GM18520 (cell line): ENCODE measurements around the gene ZNF575.

Experiments
- ATAC-seq: cut with Tn5 transposase; IDR thresholded peaks from one replicate; pipeline ENCODE4 v1.9.1; 2021; ENCODE audit not compliant: unreplicated experiment

ZNF575 gene

DNA sequence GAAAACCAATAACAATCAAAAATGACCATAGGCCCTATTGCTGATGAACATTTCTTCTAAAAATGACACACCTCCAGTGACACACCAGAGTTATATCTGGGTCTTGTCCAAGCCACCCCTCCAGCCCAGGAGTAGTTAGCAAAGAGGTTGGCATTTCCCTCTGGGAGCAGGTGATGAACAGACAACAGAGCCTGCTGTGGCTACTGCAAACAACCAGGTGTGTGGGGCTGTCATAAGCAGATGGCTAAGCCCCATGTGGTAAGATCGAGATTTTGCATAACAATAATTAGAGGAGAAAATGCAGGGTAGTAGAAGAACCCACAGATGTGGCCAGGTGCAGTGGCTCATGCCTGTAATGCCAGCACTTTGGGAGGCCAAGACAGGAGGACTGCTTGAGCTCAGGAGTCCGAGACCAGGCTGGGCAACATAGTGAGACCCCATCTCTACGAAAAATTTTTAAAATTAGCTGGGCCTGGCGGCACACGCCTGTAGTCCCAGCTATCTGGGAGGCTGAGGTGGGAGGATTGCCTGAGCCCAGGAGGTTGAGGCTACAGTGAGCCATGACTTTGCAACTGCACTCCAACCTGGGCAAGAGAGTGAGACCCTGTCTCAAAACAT, 37.3 kb downstream of the ZNF575 start:
- no peak for ATAC-seq

DNA sequence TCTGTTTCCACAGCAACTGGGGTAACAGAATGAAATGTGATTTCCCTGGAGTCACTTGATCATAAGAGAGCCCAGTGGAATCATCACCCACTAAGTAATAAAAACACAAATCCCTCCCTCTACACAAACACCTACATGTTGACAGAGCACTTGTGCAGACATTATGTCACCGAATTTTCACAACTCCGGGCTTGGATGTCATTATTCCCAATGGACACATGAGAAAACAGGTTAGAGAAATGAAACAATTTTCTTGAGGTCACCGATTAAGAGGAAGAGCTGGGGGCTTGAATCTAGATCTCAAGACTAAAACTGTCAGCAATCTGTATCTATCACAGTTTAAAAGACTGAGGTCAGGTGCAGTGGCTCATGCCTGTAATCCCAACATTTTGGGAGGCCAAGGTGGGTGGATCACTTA, 39.2 kb downstream of the ZNF575 start:
- ATAC-seq = no peak

DNA sequence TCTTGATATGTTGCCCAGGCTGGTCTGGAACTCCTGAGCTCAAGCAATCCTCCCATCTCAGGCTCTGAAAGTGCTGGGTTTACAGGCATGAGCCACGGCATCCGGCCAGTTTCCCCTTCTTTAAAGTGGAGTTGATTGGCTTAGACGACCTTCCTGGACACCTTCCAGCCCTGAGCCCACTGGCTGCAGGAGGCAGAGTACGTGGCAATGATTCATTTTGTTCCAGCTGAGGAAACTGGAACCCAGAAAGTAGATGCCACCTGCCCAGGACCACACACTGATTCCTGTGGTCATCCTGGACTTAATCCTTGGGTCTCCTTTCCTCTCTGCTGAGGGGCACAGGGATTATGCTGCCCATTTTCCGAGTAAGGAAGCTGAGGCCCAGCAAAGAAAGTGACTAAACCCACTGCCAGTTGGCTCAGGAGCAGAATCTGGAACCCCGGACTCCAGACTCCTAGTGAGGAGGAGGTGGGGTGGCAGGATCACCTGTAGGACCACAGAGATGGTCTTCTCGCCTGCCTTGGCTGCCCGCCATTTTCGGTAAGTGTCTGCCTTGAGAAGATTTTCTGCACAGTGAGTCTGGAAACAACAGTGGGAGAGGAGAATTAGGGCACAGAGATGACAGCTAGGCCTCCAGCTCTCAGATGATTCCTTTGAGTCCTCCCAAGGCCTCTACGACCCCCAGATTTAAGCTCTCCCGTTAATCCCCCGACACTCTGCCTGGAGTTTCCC, 41.6 kb downstream of the ZNF575 start:
- no peak for ATAC-seq

DNA sequence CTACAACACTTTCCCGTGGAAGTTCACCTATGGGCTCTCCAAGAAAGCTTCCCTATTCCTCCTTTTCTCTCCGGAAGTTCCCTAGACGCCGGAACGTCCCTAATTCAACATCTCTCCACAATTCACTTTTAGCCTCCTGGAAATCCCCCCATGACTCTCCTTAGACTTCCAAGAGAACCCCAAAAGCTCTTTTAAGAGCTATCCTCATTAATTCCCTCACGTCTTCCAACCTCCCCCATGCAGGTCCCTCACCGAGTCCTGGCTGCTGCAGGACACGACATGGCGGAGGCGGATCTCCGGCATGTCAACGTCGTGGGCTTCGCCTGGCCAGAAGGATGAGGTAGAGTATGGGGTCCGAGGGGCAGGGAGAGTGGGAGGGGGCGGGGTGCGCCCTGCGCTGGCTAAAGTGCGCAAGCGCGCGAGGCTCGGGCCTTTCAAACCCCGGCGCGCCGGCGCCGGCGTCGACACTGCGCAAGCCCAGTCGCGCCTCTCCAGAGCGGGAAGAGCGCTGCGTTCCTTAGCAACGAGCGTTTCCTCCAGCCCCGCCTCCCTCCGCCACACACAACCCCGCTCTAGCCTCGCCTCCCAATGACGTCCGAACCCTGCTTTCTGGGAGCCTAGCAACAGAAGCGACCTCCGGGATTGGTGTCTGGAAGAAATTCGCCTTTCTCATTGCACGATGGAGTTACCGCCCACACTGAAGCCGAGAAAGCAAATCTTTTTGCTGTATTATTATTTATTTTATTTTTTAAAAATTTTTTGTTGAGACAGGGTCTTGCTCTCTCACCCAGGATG, 42.4 kb downstream of the ZNF575 start, which contains the start of the genes PINLYP and XRCC1:
Gene PINLYP (plus strand): TSS at position 646 of the 795 bp plus-strand sequence. CDS start 1,391 bp downstream, outside the sequence.
Gene XRCC1 (minus strand): TSS at position 372 of the 795 bp plus-strand sequence. CDS start 69 bp downstream, at position 303.
- ATAC-seq = peak; percentile 96

DNA sequence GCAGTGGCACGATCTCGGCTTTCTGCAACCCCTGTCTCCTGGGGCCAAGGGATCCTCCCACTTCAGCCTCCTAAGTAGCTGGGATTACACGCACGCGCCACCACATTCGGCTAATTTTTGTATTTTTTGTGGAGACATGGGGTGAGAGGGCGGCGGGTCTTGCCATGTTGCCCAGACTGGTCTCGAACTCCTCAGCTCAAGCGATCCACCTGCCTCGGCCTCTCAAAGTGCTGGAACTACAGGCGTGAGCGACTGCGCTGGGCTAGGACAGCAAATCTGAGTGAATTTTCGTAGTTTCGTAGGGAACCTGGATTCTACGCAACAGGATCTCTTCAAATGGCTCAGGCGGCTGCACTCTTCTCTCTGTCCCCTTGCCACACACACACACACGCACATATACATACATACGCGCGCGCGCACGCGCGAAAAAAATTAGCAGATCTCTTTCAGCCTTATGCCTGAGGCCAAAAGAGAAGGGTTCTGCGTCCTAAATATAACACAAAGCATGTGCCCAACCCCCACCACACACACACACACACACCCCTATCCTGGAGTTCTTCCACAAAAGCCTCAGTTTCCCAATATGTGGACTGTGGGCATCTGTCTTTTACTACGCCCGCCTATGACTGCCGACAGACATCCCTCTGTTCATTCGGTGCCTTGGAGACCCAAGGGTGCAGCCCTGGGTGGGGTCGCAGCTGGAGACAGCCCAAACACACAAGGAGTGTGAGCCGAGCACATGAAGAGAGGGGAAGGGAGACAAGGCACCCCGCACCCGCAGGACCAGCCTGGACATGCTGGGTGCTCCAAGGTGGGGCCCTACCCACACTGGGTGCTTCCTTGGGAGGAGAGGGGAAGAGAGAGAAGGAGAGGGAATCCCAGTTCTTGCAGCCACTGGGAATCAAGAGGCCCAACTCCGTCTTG, 43.2 kb downstream of the ZNF575 start:
- no peak for ATAC-seq

DNA sequence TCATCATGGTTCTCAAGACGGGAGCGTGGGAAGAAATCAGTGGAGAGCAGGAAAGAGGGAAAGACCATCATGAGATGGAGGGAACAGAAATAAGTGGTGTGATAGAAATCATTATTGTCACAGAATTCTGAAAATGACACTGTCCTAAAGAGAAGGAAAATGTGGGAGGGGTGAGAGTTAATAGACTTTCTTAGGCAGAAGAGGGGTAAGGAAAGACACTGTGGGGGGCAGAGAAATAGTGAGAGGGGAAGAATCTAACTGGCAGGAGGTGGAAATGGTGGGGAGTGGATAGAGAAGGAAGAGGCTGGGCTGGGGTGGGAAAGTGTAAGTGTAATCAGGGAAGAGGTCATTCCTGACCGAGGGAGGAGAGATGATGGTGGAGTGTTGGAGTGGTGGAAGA, 45.8 kb downstream of the ZNF575 start:
- no peak for ATAC-seq

DNA sequence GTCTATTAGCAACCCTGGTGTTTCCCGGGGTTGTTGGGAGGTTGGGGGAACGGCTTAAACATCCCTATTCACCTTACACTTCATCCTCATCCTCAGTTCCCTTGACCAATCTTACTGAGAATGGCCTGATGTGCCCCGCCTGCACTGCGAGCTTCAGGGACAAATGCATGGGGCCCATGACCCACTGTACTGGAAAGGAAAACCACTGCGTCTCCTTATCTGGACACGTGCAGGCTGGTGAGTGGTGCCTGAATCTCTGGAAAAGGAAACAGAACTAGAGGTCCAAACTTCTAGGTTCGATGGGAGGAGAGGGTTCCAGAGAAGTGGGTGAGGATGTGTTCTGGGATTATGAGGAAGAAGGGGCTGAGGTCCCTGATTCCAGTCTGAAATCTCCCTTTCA, 48.5 kb downstream of the ZNF575 start:
- ATAC-seq = no peak

DNA sequence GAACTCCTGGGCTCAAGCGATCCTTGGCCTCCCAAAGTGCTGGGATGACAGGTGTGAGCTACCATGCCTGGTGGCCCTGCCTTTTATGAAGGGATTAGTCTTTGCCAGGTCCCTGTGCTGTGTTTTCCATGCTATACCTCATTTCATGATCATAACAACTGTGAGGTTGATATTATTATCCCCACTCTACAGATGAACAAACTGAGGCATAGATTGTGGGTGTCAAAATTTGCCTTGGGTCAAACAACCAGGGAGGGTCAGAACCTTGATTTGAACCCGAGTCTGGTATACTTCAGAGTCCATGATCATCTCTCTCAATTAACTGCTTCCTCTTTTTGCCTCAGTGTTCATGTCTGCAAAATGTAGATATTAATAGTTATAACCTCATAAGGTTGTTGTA, 49.5 kb downstream of the ZNF575 start:
- no peak for ATAC-seq

DNA sequence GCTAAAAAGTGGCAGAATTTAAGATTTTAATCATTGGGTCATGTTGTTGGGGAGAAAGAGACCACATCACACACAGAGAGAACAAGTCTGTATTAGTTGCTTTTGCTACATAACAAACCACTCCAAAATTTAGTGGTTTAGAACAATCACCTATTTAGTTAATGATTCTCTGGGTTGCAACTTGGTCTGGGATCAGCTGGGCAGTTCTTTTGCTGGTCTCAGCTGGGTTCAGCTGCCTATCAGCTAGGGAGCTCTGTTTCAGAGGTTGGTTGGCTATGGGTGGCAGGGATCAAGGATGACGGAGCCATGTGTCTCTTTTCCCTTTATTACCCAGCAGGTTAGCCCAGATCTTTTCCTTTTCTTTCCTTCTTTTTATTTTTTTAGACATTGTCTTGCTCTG, 51.5 kb downstream of the ZNF575 start:
- ATAC-seq = no peak
